ENCODE results near the gene DAAM2.

DAAM2 gene

DNA sequence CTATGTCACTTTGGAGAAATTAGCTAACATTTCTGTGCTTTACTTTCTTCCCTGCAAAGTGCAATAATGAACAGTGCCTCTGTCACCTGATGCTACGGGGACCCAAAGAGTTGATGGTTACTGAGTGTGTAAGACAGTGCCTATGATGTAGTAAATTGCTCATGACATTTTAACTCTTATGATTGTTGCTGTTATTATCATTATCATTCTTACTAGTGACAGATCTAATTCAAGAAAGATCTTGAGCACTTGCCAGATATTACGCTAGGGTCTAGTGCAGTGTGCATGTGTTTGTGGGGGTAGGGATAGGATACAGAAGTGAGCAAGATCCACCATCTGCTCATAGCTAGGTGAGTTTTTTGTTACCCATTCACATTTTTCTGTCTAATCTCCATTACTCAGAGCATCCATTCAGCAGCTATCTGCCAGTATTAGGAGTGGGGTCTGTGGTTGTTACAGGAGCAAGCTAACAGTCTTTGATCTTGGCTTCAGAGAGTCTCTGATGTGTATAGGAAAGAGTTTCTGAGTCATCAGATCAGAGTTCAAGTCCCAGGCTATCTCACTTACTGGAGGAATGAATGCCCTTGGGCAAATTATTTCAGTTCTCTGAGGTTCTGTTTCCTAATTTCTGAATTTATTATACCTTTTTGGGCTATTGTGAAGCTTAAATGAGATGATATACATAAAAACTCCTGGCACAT is 33.1 kb upstream of the DAAM2 start:
- no peak overlapping the region for H3K27ac ChIP-seq
- TF ChIP-seq ZFX (IDR thresholded peaks at IDR 0.05), result no peak
- TF ChIP-seq, protein P1, sequence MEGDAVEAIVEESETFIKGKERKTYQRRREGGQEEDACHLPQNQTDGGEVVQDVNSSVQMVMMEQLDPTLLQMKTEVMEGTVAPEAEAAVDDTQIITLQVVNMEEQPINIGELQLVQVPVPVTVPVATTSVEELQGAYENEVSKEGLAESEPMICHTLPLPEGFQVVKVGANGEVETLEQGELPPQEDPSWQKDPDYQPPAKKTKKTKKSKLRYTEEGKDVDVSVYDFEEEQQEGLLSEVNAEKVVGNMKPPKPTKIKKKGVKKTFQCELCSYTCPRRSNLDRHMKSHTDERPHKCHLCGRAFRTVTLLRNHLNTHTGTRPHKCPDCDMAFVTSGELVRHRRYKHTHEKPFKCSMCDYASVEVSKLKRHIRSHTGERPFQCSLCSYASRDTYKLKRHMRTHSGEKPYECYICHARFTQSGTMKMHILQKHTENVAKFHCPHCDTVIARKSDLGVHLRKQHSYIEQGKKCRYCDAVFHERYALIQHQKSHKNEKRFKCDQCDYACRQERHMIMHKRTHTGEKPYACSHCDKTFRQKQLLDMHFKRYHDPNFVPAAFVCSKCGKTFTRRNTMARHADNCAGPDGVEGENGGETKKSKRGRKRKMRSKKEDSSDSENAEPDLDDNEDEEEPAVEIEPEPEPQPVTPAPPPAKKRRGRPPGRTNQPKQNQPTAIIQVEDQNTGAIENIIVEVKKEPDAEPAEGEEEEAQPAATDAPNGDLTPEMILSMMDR (conservative IDR thresholded peaks at IDR 0.05), result no peak

DNA sequence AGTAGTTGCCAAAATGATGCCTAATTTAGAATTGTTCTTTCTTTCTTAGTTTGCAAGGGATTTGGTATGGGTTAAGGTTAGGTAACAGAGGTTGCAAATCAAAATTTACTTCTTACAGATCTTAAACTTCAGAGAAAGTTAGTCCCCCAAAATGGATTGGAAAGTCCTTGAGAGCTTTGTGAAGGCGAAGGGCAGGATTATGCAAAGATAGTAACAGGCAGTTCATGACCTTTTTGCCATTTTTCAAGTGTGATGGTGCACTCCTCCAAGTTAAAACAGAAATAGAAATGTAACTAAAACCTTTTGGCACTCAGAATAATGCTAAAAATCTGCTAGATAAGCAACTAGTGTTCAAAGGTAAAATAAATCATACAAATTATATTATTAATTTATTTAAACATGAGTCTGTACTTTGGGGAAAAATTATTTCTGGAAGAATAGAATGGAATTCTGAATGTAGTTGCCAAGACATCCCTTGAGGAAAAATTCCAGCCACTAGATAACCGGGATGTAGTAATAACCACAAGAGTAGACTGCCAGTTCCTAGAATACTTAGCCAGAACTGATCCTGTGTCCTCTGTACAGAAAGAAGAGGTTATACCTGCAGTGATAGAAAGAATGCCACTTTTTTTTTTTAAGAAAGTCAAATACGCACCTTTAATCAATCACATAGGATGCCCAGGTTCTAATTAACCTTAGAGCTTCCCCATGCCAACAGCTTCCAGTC is 31.8 kb upstream of the DAAM2 start:
- no peak overlapping the region for H3K27ac ChIP-seq
- TF ChIP-seq, protein P1 (conservative IDR thresholded peaks at IDR 0.05), result no peak
- TF ChIP-seq ZFX (IDR thresholded peaks at IDR 0.05), result no peak

DNA sequence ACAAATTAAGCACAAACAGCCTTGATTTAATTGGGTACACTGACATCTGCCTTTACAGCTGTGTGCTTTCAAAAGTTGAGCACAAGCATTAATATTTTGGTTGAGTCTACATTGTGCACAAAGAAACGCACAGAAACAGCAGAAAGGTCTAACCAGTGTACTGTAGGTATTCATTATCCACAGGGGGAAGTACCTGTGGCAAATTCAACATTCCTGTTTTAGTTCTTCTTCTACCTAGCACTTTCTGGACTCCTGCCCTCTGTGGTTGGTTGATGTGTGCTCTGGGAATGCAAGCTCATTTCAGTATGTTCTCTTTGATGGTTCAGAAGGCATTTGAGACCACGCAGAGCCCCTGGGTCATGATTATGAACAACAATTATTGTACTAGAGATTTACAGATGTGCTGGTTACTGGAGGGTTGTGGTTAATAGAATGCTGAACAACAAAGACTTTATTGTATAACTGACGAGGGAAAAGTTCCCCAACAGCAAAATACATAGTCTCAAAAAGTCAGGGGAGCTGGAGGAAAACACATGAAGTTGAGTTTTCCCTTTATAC is 26.6 kb upstream of the DAAM2 start:
- no peak for TF ChIP-seq ZFX (IDR thresholded peaks at IDR 0.05)
- TF ChIP-seq, protein P1 (conservative IDR thresholded peaks at IDR 0.05), result no peak
- H3K27ac ChIP-seq, result no peak overlapping the region

DNA sequence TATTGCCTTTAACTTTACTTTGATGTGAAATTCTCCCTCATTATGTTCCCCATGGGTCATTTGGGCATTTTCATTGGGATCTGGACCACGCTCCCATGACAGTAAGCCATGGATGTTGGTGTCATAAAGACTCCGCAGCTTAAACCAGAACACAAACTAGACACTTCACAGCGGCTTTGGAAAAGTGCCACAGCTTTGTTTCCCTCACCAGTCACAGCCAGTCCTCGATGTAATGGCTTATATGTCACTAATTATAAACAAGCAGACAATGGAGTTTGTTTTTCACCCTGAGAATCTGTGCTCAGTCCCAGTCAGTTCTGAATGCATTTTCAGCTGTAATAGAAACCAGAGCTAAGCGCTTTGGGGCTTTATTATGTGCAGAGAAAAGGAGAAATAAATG is 23.2 kb upstream of the DAAM2 start:
- H3K27ac ChIP-seq, result no peak overlapping the region
- no peak for TF ChIP-seq ZFX (IDR thresholded peaks at IDR 0.05)
- TF ChIP-seq, protein P1 (conservative IDR thresholded peaks at IDR 0.05), result no peak

DNA sequence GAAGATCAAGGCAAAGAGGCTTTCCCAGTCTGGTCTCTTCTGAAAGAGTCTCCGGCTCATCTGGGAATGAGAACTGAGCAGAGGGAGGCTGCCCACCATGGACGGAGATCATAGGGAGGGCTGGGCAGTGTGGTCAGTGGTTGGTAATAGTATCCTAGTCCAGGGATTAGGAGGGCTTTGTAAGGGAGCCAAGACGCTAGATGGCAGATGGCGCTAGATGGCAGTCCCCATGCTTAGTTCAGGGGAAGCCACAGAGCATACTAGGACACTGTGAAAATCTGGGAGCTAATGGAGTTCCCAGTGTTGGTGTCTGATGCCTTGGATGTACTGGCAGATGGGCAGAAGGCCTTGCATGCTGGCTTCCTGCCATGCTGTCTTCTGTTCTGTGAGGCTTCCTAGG is 21.7 kb upstream of the DAAM2 start:
- no peak for TF ChIP-seq ZFX (IDR thresholded peaks at IDR 0.05)
- TF ChIP-seq, protein P1 (conservative IDR thresholded peaks at IDR 0.05), result no peak
- H3K27ac ChIP-seq, result no peak overlapping the region

DNA sequence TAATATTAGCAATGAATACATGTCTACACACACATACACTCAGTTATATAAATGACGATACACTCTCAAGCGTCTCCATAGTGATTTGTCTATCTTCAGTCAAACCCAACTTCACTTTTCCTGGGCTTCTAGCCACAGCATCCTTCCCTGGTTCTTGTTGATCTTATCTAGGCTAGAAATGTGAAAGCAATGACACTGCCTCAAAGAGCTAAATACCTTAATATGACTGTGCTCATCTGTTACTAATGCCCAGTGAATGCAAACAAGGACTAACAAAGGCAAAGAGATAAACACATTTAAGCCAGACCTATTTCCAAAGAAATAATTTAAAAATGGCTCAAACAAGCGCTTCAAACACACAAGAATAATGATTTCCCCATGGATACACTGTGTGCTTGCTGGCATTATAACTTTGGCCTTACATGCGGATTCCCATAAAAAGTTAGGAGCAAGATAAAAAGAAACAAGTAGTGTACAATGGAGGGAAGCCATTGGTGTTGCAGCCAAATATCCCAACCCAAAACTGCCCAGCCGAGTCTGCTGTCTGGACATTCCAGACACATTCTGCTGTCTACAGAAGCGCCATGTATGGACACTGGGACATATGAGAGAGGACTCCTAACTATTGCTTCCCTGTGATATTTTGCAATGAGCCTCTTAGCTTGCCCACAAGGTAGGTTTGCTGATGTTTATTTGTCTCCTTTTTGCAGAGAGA is 19.5 kb upstream of the DAAM2 start:
- TF ChIP-seq, protein P1 (conservative IDR thresholded peaks at IDR 0.05), result no peak
- TF ChIP-seq ZFX (IDR thresholded peaks at IDR 0.05), result no peak
- no peak overlapping the region for H3K27ac ChIP-seq

Measured in C4-2B (cell line).